ELR (cell line): ENCODE results near the gene PIGK.
"Not testable (repeated sequence)": the region's sequence is repeated elsewhere in the genome, so short reads cannot be mapped to it uniquely, and the experiment has no call there.

Experiments
- DNase-seq: peaks from one replicate; pipeline ENCODE4 v3.0.0-alpha.2; 2015; ENCODE audit warnings: low read depth

Gene PIGK

GRCh38 chr1:77193951-77194350 is 25.3 kb downstream of the PIGK start:
- DNase-seq, result peak; percentile 4

GRCh38 chr1:77188770-77189169 is 30.5 kb downstream of the PIGK start:
- no peak for DNase-seq

- not testable (repeated sequence) for DNase-seq
Measured at GRCh38 chr1:77186907-77187306, 32.3 kb downstream of the PIGK start.

- no peak for DNase-seq
Measured at GRCh38 chr1:77182083-77182482, 37.1 kb downstream of the PIGK start.

GRCh38 chr1:77179632-77180031 is 39.6 kb downstream of the PIGK start:
- no peak for DNase-seq

GRCh38 chr1:77175230-77175844 is 43.9 kb downstream of the PIGK start:
- peak; percentile 40 for DNase-seq

GRCh38 chr1:77170687-77171086 is 48.5 kb downstream of the PIGK start:
- DNase-seq, result peak; percentile 22

GRCh38 chr1:77168358-77168757 is 50.9 kb downstream of the PIGK start:
- no peak for DNase-seq

GRCh38 chr1:77164434-77164944 is 54.7 kb downstream of the PIGK start:
- DNase-seq, result no peak

- DNase-seq, result not testable (repeated sequence)
Measured at GRCh38 chr1:77159706-77160105, 59.5 kb downstream of the PIGK start.

GRCh38 chr1:77156214-77156613 is 63.0 kb downstream of the PIGK start:
- DNase-seq, result no peak

GRCh38 chr1:77146270-77146669 is 73.0 kb downstream of the PIGK start:
- DNase-seq, result no peak

GRCh38 chr1:77143529-77144121 is 75.6 kb downstream of the PIGK start:
- peak; percentile 32 for DNase-seq

GRCh38 chr1:77139389-77139788 is 79.8 kb downstream of the PIGK start:
- no peak for DNase-seq

GRCh38 chr1:77134359-77134758 is 84.9 kb downstream of the PIGK start:
- DNase-seq, result no peak

GRCh38 chr1:77133731-77134358 is 85.4 kb downstream of the PIGK start:
- no peak for DNase-seq

GRCh38 chr1:77126307-77126706 is 92.9 kb downstream of the PIGK start:
- DNase-seq, result peak; percentile 76

- no peak for DNase-seq
Measured at GRCh38 chr1:77121503-77121902, 97.7 kb downstream of the PIGK start.

- DNase-seq, result no peak
Measured at GRCh38 chr1:77120950-77121349, 98.3 kb downstream of the PIGK start.

GRCh38 chr1:77118712-77119111 is 100.5 kb downstream of the PIGK start:
- DNase-seq, result no peak

GRCh38 chr1:77104672-77105071 is 114.6 kb downstream of the PIGK start:
- no peak for DNase-seq

- DNase-seq, result no peak
Measured at GRCh38 chr1:77103486-77103885, 115.7 kb downstream of the PIGK start.

- no peak for DNase-seq
Measured at GRCh38 chr1:77100875-77101274, 118.4 kb downstream of the PIGK start.
